BE2C (cell line): ENCODE data around the gene SGCB.

ENCODE experiments used
- DNase-seq: peaks from one replicate; pipeline ENCODE4 v3.0.0-alpha.2; 2020
- H3K27me3 ChIP-seq: fragments of 250-450 bp; sonication (Bioruptor Pico); 2 replicates; pipeline ENCODE4 v1.5.1; 2020; ENCODE audit warnings: mild to moderate bottlenecking
- H3K36me3 ChIP-seq: fragments of 250-450 bp; sonication (Bioruptor Pico); 2 replicates; pipeline ENCODE4 v1.5.1; 2020; ENCODE audit warnings: mild to moderate bottlenecking
- H3K4me1 ChIP-seq: fragments of 250-450 bp; sonication (Bioruptor Pico); 2 replicates; pipeline ENCODE4 v1.5.1; 2020
- H3K4me3 ChIP-seq: 2 replicates; pipeline ENCODE4 v1.5.1; 2011; ENCODE audit warnings: low read depth, low read length
- H3K9me3 ChIP-seq: fragments of 250-450 bp; sonication (Bioruptor Pico); 2 replicates; pipeline ENCODE4 v1.5.1; 2020
- CTCF ChIP-seq: IDR thresholded peaks from 2 replicates; pipeline ENCODE4 v1.5.1; 2012; ENCODE audit warnings: mild to moderate bottlenecking, low read depth, low read length

SGCB gene

GRCh38 chr4:52016981-52017380 lies 21.1 kb downstream of the SGCB start:
- no peak for DNase-seq
- H3K9me3 ChIP-seq = no peaks in the 10 kb centered on the region
- H3K4me3 ChIP-seq = no peak overlapping the region
- no peaks in the 10 kb centered on the region; the same call in 1 of the 2 replicates for H3K36me3 ChIP-seq
- no peaks in the 10 kb centered on the region for H3K4me1 ChIP-seq
- H3K27me3 ChIP-seq = no peaks in the 10 kb centered on the region
- TF ChIP-seq CTCF = no peak

GRCh38 chr4:52015366-52015765 lies 22.7 kb downstream of the SGCB start:
- DNase-seq = peak; percentile 15
- H3K9me3 ChIP-seq = no peaks in the 10 kb centered on the region
- H3K4me3 ChIP-seq = no peak overlapping the region
- H3K4me1 ChIP-seq = no peaks in the 10 kb centered on the region
- H3K27me3 ChIP-seq = no peaks in the 10 kb centered on the region
- H3K36me3 ChIP-seq = no peaks in the 10 kb centered on the region
- peak; percentile 58 for TF ChIP-seq CTCF

- Histone ChIP-seq H3K36me3 (no peaks in the 10 kb centered on the region), H3K4me3 (no peak overlapping the region), H3K27me3 (no peaks in the 10 kb centered on the region), H3K4me1 (no peaks in the 10 kb centered on the region), H3K9me3 (no peaks in the 10 kb centered on the region)
- TF ChIP-seq CTCF = no peak
- DNase-seq = no peak
Measured at GRCh38 chr4:52014903-52015302, 23.2 kb downstream of the SGCB start.

GRCh38 chr4:52012651-52013050 lies 25.4 kb downstream of the SGCB start:
- no peaks in the 10 kb centered on the region for H3K4me1 ChIP-seq
- TF ChIP-seq CTCF = no peak
- no peaks in the 10 kb centered on the region for H3K9me3 ChIP-seq
- H3K36me3 ChIP-seq = no peaks in the 10 kb centered on the region
- H3K27me3 ChIP-seq = no peaks in the 10 kb centered on the region
- DNase-seq = no peak
- H3K4me3 ChIP-seq = no peak overlapping the region

- no peaks in the 10 kb centered on the region for H3K4me1 ChIP-seq
- TF ChIP-seq CTCF = no peak
Measured at GRCh38 chr4:52010986-52011385, 27.1 kb downstream of the SGCB start.

GRCh38 chr4:52006887-52007286 lies 31.2 kb downstream of the SGCB start:
- no peak overlapping the region for H3K4me3 ChIP-seq
- DNase-seq = no peak
- no peaks in the 10 kb centered on the region for H3K4me1 ChIP-seq
- no peaks in the 10 kb centered on the region for H3K9me3 ChIP-seq
- H3K27me3 ChIP-seq = no peaks in the 10 kb centered on the region
- TF ChIP-seq CTCF = no peak
- no peaks in the 10 kb centered on the region for H3K36me3 ChIP-seq

More at GRCh38 chr4:52010986-52011385, 27.1 kb downstream of the SGCB start:
- Histone ChIP-seq H3K27me3 (no peaks in the 10 kb centered on the region), H3K9me3 (no peaks in the 10 kb centered on the region), H3K36me3 (no peaks in the 10 kb centered on the region), H3K4me3 (no peak overlapping the region)
- no peak for DNase-seq
